ELR (cell line): ENCODE measurements around the gene PRAC1.
"Not testable (repeated sequence)": the region's sequence is repeated elsewhere in the genome, so short reads cannot be mapped to it uniquely, and the experiment has no call there.

Experiments used
- DNase-seq: peaks from one replicate; pipeline ENCODE4 v3.0.0-alpha.2; 2015; ENCODE audit warnings: low read depth

PRAC1 gene

DNA sequence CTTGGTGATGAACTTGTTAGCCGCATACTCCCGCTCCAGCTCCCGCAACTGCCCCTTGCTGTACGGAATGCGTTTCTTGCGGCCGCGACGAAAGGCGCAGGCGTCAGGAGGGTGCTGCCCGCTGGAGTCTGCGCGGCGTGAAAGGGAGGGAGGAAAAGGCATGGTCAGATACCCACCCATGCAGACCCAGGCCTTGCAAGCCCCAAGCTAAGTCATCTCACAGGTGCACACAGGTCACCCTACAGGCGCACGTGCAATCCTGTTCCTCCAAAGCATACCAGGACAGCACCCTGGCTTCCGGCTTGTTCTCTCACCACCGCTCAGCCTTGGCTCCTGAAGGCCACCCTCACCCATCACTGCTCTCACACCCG, 4.6 kb upstream of the PRAC1 start:
- DNase-seq, result no peak

DNA sequence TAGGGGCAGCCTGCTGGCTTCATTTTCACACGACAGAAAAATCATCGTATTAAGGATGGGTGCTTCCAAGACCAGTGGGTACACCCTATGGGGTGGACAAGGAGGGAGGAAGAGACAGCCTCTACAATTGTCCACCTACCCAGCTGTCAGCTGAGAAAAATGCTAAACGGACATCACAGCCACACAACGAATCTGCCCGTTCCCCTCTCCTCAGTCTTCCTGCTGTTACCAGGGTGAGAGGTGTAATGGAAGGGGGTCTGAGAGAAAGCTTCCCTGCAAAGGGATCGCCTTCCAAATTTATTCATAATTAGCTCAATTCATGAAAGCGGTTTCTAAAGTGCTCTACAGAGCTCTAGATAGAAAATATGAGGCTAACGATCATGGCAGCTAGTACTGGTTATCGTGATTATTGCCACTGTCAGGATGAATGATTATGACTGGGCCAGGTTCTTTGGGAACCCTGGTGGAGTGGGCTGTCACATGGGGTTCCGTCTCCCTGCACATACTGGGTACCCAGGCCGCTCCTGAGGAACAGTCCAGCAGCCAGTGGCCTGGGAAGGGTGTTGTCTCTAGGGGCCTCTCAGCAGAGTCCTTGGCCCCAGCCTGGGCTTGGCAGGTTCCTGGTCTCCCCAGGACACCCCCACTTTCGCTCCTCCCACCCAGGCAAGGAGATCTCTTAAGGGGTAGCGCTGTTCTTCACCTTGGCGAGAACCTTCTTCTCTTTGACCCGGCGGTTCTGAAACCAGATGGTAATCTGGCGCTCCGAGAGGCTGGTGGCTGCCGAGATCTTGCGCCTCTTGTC, 4.0 kb upstream of the PRAC1 start:
- no peak for DNase-seq

DNA sequence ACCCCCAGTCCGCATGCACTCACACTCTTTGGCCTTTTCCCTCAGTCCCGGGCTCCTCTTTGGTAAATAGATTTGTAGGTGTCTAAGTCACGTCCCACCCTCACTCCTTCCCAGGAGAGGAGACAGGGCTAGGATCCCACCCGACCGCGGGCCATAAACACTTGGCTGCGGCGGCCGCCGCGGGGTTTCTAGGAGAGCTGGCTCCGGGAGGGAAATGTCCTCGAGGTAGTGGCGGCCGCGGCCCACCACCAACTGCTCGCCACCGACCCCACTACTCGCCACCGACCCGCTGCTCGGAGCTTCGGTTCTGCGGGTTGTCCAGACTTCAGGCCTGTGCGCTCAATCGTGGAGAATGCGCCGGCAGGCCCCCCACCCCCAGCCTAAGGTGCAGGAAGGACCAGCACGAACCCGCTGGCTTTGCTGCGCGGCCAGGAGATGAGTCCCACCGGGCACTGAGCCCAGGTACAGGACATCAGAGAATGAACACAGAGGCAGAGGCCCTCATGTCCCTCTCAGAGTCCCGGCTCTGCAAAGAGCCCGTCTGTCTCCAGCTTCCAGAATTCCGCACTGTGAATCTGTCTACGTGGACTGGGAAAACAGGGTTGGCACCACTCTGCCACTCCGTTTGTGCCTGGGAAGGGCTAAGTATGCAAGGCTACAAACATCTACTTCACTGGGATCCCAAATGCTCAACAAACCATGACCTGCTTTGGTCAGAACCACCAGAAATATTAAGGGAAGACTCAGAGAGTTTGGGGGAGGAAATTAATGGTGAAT, 3.2 kb upstream of the PRAC1 start:
- DNase-seq, result no peak

DNA sequence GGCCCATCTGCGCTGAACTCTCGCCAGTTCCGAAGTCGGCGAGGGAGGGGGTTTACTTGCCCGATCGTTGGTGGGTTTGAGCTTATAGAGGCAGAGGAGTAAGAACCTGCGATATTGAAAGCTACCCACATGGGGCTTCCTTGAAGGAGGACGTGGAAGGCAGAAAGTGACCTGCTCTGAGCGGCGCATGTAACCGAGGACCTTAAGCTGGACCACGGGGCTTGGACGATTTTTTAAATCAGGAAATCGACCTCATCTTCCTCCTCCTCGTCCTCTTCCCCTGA, 2.6 kb upstream of the PRAC1 start:
- DNase-seq, result no peak

DNA sequence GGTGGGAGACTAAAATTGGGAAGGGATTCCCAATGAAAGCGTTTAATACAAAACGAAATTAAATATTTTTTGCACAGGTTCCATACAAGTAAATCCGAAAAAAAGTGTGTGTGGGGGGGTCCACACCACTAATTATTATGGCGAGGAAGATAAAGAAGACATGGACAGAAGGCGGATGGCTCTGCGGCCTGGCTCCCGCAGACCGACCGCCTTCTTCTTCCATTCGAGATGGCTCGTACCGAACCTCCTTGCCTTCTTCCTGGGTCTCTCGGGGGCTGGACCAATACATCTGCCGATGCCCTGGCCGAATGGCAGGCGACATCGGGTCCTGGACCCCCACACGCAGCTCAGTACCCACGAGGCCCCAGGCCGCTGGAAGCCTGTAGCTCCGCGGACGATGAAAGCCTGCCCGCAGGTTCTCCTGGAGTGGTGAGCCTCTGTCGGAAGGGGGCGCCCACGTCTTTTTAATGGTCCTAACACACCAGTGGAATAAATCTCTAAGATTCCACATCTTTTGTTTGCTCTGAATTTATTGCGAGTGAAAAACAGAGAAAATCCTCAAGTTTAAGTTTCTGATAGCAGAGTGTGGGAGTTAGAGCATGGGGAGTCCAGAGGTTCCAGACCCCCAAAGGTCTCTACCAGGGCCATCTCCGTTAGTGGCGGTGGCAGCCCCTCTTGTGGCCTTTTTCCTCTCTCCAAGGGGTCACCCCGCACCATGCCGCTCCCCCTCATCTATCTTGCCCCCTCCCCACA, 2.1 kb upstream of the PRAC1 start:
- DNase-seq, result peak; percentile 87

DNA sequence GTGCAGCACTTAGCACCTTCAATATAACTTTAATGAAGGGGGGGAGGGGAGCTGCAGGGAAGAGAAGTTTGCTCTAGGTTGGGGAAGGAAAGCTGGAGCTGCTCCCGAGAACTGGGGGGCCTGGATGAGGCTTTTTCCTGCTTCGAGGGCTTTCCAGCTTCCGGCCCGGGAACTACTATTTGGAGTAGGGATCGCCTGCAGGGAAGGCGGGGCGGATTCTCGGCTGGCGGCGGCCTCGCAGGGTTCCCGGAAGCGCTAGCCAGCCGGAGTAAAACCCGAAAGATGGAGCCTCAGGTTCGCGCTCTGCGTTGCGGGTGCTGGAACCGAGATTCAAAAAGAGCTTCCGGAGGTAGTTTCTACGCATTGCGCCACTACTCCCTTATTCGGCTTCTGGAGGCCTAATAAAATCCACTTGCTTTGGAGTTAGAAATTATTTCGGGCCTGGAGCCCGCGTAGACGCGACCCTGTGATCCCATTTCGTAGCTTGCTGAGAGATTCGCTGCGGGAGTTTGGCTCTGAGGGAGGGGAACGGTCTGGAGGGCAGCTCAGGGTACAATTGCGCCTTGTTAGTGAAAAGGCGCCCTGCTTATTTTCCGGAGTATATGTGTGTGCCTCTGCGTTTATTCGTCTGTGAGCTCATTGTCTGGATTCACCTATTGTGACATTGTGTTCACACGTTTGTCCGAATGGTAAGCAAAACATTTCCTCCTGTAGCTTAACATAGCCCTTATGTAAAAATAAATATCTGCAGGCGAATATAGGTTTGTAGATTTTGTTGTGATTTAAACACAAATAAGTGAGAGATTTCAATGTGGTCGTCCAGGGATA, 1.3 kb upstream of the PRAC1 start:
- DNase-seq, result peak; percentile 39

DNA sequence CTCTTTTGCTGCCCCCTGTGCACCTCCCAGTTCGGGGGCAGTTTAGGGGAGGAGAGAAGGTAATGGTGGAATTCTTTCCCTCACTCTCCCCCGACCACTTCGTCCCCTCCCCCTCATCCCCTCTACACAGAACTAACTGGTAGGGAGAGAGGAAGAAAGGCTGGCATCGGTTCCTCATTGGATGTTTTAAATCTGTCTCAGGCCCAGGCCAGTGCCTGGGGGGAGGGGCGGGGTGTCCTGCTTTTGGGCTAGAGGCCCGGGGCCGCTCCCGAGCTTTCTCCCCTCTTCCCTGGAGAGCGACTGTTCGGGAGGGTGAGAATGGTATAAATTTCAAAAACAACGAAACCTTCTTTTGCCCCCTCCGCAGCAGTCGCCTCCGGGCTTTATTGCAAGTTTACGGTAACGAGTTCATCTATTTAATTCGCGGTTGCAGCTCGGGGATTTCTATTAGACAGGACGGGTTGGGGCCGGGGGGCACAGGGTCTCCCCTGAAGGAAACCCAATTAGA, 651 bp upstream of the PRAC1 start, which contains the start of gene PRAC2:
Gene PRAC2, plus strand, starts transcription at position 271 of the 508 bp plus-strand sequence. CDS start 1,226 bp downstream, outside the sequence.
- DNase-seq, result no peak

DNA sequence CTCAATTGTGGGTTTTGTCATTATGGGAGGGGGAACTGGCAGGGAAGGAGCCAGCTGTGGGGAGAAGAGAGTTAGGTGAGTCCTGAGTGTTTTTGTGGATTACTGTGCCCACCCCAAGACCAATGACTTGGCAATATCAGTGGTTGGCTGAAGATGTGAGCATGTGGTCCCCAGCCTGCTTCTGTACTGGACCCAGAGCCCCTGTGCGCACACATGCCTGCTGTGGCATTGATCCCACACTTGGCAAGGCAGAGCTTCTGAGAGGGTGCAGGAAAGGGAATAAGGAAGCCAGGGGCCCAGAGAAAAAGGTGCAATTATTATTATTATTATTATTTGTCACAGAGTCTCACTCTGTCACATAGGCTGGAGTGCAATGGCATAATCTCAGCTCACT, 1.3 kb downstream of the PRAC1 start:
- DNase-seq, result no peak

DNA sequence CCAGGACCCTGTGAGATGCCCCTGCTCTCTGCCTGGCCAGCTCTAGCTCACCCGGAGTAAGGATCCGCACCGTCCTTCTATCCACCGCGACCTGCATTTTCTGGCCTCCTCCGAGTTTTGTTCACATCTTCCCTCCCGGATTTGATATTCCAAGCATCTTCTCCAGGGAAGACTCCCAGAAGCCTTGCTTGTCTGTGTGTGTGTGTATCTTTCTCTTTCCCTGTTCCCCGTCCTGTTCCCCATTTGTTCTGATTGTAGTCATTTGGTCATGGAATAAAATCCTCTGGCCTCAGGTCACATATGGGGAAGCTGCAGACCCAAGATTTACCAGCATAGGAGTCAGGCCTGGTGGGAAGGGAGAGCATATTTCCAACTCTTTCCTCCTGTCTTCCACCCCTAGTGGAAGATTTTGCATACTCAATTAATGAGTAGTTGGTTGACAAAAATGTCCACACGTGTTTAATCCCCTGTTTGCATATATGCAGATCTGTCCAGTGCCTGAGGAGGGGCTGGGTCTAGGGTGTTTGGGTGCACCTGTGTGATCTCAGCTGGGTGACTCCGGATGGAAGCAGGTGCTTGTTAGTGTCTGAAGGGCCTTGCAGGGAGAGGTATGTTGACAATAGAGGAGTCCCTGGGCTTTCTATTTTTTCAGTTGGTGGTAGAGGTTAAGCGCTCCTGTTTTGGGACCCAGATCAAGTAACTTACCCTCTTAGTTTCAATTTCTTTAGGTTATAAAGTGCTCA, 1.9 kb downstream of the PRAC1 start:
- no peak for DNase-seq

DNA sequence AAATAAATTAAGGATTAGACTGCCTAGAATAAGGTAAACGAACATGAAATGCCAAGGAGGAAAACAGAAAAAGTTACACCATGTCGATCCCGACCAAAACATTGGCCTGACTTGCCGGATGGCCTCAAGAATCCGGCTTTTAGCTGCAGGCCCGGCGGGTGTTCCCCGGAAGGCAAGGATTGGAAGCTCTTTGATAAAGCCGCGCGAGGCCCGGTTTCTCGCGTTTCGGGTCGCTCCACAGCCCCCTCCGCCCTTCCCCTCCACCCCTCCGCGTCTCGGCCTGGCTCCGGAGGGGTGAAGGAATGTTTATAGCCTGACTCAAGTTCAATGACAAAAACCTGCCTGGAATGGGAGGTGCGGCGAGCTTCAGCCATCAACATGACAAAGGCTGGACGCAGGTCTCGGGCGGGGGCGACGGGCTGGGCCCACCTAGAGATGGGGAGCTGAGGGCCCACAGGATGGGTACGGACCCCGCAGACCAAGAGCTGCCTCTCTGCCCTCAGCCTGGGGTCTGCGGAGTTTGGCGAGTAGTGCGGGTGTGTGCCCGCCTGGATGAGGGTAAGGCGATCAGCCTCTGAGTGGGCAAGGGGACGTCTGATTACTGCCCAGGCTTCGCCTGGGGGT, 2.6 kb downstream of the PRAC1 start:
- DNase-seq, result no peak

DNA sequence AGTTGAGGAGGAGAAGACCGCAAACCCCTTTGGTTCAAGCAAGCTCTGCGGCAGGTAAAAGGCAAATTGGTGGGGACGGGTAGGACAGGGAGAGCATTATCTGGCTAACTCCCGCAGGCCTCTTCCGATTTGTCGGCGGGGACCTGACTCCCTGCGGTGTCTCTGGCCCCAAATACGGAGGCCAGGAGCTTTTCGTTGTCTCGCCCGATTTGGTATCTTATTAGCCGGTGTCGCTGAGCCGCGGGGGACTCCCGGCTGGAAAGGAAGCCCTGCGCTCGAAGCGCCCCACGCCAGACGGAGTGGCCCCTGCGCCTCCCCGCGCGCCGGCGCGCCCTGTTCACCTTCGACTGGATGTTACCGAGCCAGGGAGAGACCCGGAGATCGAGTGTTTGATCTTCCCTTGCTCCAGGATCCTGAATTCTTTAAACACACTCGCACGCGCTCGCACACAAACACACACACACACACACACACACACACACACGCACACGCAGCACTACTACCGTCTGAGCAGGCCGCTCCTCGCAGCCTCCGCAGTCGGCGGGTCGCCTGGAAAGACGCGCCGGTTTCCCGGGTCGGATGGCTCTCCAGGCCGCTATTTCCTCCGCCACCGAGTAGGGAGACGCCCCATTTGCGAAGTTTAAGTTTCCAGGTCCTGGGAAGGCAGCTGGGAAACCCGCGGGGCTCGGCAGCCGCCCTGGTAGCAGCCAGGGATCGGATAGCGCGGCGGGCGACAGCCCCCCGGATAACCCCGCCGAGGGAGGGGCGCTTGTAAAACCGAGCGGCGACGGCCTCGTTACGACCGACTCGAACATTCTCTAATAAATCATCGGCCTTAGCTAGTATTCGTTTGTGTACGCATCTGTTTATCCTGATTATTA, 3.3 kb downstream of the PRAC1 start:
- no peak for DNase-seq

DNA sequence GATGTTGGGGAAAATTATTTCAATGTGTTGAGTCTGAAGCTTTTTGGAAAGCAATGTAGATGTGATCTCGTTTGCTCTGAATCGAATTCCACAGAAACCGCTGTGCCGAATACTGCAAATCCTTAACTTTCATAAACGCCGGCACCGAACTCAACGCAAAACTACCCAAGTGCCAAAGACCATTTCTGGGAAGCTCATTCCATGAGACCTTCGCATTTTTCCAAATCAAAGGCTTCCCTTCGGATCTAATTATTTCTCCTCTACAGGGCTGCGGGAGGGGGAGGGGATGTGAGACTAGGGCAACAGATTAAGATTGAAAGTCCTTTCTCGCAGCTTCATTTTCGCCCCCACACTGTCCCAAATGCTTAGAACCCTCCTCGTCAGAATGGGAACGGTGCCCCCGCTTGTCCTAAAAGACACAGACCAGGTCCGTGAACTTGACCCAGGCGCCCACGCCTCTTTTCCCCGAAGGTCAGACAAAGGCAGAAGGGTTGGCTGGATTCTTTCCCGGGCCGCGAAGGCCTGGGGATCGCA, 4.0 kb downstream of the PRAC1 start:
- no peak for DNase-seq

DNA sequence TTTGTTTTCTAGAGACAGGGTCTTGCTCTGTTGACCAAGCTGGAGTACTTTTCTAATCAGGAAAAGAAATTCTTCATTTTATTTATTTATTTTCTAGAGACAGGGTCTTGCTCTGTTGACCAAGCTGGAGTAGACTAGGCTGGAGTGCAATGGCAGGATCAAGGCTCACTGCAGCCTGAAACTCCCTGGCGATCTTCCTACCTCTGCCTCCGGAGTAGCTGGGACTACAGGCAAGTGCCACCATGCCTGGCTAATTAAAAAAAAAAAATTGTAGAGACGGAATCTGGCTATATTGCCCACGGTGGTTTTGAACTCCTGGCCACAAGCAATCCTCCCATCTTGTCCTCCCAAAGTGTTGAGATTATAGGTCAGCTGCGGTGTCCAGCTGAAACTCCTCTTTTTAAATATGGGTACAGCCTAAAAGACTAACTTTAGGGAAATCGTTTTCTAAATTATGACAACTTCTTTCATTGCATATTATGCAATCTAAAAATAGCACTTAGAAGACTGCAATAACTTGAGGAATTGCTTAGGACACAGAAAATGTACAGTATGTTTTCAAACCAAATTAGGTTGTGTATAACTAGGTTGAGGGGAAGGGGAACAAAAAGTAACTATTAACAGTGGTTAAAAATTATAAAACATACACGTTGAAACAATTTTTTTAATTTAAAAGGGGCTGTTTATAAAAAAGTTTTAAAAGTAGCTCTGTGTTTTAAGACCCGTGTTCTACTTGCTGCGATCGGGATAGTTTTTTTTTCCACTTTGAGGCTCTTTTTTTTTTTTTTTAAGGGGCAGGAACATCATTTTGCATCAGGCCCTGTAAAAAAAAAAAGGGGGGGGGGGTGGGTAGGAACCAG, 4.7 kb downstream of the PRAC1 start:
- no peak for DNase-seq

DNA sequence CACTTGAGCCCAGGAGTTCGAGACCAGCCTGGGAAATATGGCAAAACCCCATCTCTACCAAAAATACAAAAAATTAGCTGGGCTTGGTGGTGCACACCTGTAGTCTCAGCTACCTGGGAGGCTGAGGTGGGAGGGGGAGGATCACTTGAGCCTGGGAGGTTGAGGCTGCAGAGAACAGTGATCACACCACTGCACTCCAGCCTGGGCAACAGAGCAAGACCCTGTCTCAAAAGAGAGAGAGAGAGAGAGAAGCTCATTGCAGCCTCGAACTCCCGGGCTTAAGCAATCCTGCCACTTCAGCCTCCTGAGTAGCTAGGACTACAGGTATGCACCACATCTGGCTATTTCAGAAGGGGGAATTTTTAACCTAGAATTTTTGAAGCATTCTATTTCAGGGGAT, 5.8 kb downstream of the PRAC1 start:
- not testable (repeated sequence) for DNase-seq

DNA sequence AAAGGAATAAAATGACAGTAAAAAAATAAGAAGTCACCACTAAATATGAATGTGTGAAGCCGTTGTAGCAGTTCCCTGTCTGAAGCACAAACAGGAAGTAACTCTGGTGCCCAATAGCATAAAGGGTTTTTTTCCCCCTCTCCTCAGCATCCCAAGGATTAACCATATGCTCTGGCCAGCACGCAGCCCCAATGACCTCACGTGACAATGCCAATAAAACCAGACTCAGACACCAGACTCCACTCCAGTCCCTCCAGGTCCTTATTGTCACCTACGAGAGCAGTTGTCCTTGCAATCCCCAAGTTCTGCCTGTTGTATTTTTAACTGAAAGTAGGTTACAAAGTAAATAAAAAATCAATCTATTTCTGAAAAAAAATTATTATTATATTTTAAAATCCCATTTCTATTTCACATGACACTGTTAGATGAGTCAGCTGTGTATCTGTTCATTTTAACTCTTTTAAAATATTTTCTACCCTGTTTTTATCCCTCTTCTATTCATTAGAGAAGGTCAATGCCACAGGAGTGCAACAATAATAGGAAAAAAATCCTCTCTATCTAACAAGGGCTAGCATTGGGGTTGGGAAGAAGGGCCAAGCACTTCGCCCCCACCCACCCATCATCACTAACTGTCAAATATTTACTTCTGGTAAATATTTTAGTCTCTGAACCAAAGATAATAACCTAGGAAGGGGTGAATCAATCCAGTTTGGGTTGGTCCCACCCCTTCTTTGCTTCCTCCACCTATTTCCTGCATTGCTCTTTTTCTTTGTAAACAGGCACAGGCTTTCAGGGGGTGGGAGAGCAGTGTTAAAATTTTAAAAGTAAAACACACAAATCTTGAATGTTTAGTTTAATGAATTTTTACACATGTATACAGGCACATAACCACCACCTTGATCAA, 6.6 kb downstream of the PRAC1 start:
- no peak for DNase-seq

DNA sequence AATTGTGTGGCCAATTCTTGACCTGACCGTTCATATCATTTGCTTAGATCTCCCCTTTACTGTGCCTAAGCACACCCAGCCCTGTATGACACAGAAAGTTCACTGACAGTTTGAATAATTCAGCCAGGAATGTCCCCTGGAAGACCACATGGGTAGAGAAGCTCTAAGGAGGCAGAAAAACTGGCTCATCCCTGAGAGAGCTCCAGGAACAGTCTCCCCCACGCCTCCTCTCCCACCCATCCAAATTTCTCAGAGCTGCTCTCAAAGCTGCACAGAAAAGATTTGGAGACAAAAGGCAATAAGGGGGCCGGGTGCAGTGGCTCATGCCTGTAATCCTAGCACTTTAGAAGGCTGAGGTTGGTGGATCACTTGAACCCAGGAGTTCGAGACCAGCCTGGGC, 11.2 kb downstream of the PRAC1 start:
- no peak for DNase-seq
